GM19463 (cell line): Measurements from ENCODE around the gene MEIOB.
"Not testable (repeated sequence)": the region's sequence is repeated elsewhere in the genome, so short reads cannot be mapped to it uniquely, and the experiment has no call there.

Experiments
- ATAC-seq: cut with Tn5 transposase; IDR thresholded peaks from one replicate; pipeline ENCODE4 v1.9.1; 2021; ENCODE audit warnings: mild to moderate bottlenecking, moderate library complexity; ENCODE audit not compliant: unreplicated experiment

Gene MEIOB

DNA sequence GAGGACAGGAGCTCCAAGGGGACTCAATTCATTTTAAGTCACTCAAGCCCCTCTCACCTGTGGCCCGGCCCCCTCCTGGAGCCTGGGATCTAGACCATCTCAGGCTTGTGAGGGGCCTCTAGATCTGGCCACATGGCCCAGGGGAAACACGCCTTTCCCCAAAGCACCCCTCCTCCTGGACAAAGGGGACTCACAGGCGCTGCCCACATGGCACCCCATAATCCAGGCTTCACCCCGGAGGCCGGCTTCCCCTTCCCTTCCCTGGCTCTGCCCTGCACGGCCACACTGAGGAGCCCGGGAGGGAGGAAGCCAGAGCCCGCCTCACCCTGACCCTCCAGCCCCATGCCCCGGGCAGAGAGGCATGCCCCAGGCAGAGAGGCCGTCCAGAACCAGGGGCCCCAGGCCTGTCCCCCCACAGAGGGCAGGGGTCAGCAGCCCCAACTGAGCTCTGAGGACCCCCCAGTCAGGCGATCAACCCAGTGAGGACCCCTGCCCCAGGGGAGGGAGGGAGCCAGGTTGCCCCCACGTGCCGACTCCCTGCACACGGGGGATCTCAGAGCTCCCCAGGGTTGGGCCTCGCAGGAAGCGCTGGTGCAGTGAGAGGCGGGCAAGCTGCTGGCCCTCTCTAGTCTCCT, 35.4 kb upstream of the MEIOB start:
- ATAC-seq, result no peak

DNA sequence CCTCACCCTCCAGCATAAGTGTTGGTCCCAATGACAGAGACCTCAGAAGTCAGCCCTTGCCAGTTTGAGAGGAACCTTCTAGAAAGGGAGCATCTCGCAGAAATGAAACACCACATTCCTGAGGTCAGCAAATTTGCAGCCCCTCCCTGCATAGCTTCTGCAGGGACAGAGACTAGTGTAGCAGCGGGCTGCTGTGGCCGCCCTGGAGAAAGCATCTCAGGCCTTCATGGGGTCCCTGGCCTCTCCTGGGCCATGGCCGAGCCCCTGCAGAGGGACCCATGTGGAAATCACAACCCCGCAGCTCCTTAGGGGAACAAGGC, 34.8 kb upstream of the MEIOB start:
- no peak for ATAC-seq

- no peak for ATAC-seq
Measured at GRCh38 chr16:1906055-1906845, 34.3 kb upstream of the MEIOB start.

- ATAC-seq, result no peak
Measured at GRCh38 chr16:1903845-1904840, 32.2 kb upstream of the MEIOB start.

GRCh38 chr16:1903220-1903574, 31.2 kb upstream of the MEIOB start:
- ATAC-seq, result no peak

DNA sequence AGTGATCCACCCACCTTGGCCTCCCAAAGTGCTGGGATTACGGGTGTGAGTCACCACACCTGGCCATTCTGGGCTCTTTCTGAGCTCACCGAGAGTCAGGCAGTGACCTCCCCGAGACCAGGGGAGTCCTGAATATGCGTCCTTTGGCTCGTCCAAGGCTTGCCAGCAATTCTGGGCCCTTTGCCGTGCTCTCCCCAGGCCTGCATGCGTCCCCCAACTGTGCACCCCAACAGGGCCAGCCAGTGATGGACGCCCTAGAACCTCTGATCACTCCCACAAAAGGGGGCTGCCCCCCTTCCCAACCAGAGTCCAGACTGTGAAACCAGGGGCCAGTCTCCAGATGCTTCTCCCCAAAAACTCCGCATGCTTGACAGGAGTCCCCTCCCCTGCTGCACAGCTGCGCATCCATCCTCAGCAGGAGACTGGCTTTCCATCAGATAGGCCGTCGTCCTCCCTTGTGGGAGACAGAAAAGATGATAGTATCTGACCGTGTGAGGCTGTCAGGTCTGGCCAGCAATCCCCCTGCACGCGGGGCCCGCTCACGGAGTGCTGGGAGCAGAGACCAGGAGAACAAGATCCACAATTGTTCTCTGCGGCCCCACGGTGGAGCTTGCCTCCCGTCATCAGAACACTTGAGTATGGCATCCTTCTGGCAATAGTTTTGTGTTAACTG, 30.7 kb upstream of the MEIOB start:
- ATAC-seq, result no peak

- ATAC-seq, result no peak
Measured at GRCh38 chr16:1900452-1900774, 28.4 kb upstream of the MEIOB start.

DNA sequence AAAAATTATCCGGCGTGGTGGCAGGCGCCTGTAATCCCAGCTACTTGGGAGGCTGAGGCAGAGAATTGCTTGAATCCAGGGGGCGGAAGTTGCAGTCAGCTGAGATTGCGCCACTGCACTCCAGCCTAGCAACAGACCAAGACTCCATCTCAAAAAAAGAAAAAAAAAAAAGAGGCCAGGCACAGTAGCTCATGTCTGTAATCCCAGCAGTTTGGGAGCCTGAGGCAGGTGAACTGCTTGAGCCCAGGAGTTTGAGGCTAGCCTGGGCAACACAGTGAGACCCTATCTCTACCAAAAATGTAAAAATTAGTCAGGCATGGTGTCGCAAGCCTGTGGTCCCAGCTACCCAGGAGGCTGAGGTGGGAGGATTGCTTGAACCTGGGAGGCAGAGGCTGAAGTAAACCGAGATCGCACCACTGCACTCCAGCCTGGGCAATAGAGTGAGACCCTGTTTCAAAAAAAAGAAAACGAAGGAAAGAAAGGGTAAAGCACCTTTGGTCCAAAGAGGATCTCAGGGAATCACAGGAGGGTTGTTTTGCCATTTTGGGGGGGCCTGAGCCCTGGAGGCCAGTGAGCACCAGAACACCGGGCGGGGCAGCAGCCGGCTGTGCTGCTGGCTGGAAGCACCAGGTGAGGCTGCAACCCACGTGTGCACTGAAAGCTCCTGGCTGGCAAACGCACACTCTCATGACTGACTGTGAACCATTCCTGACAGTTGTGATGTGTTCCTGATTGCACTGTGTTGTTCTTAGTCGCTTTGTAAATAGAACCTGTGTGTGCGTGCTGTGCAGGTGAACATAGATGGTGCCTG, 27.9 kb upstream of the MEIOB start:
- no peak for ATAC-seq

DNA sequence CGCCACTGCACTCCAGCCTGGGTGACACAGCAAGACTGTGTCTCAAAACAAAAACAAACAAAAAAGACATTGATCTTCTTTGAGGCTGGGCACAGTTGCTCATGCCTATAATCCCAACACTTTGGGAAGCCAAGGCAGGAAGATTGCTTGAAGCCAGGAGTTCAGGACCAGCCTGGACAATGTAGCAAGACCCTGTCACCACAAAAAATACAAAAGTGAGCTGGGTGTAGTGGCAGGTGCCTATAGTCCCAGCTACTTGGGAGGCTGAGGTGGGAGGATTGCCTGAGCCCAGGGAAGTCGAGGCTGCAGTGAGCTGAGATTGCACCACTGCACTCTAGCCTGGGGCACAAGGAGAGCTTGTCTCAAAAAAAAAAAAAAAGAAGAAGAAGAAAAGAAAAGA, 25.7 kb upstream of the MEIOB start:
- ATAC-seq, result not testable (repeated sequence)

GRCh38 chr16:1895949-1896675, 24.1 kb upstream of the MEIOB start:
- ATAC-seq, result no peak

DNA sequence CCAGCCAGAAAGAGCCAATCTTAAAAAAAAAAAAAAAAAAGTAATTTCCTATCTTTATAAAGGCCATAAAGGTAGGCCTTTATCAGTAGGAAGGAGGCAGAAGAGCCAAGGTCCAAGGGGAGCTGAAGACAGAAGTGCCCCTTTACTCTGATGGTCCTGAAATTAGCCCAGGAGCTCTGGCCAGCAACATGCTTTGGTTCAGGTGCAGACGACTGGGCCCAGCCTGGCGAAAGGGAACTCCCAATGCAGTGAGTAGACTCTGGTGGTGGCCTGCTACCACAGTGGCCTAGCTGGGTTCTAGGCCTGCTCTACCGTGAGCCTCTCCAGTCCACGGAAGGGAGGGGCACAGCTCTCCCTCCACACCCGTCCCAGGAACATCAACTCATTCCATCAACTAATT, 23.1 kb upstream of the MEIOB start:
- no peak for ATAC-seq

GRCh38 chr16:1890708-1891050, 18.7 kb upstream of the MEIOB start:
- ATAC-seq, result no peak

GRCh38 chr16:1890024-1890707, 18.2 kb upstream of the MEIOB start:
- no peak for ATAC-seq

DNA sequence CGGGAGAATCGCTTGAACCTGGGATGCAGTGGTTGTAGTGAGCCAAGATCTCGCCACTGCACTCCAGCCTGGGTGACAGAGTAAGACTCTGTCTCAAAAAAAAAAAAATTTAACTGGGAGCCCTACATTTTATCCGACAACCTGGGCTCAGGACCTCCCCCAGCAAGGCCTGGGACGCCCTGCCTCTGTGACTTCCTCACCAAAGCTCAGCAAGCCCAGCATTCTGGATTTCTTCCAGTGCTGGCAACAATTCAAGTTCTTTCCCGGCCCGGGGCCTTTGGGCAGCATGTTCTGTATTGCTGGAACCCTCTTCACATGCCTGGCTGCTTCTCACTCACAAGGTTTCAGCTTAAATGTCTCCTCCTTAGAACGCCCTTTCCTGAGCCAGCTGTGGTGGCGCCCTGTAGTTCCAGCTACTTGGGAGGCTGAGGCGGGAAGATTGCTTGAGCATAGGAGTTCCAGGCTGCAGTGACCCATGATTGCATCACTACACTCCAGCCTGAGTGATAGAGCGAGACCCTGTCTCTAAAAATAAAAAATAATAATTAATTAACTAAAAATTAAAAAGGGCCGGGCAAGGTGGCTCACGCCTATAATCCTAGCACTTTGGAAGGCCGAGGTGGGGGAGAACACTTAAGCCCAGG, 15.9 kb upstream of the MEIOB start:
- no peak for ATAC-seq

DNA sequence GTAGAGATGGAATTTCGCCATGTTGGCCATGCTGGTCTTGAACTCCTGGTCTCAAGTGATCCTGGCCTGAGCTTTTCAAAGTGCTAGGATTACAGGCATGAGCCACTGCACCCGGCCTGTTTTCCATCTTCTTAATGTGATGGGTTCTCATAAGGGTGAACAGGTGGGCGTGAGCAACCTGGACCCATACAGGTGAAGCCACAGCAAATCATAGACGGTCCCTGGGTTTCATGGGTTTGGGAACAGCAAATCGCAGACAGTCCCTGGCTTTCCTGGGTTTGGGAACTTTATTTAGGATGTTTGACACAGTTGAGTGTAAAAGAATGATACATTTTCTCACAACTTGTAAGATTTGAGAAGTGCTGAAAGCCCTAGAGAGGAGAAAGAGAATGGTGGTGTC, 12.9 kb upstream of the MEIOB start:
- ATAC-seq, result no peak

GRCh38 chr16:1884155-1884760, 12.3 kb upstream of the MEIOB start:
- no peak for ATAC-seq

GRCh38 chr16:1881172-1881571, 9.2 kb upstream of the MEIOB start:
- not testable (repeated sequence) for ATAC-seq

GRCh38 chr16:1879477-1879876, 7.5 kb upstream of the MEIOB start:
- ATAC-seq, result no peak
